Right lobe of liver (tissue), 4 donors: ENCODE data around the gene SFXN3.

ENCODE experiments used
- CTCF ChIP-seq, 4 donors: fragments of 200-600 bp in 3 of 4; fragments of 450-650 bp in 1 of 4; IDR thresholded peaks; one replicate each; pipeline versions ENCODE4 v1.5.1 to v1.8.0; 2016 to 2022; ENCODE audit warnings: antibody characterized with exemption in 4 of 4, mild to moderate bottlenecking in 2 of 4
- POLR2A ChIP-seq: fragments of 450-650 bp; IDR thresholded peaks from one replicate; pipeline ENCODE4 v1.6.1; 2017; ENCODE audit warnings: antibody characterized with exemption, mild to moderate bottlenecking
- donor health status: DM: no; HTN: no; CAD: no.
- donor health status: DM: no; HTN: no; CAD: no.
- donor health status: DM: no; HTN: yes; CAD: no.

- TF ChIP-seq CTCF (IDR thresholded peaks at IDR 0.05) (no peak), POLR2A (no peak)
Observed at GRCh38 chr10:101047268-101047667, 16.2 kb downstream of the SFXN3 start.
